Calu3 (cell line): ENCODE measurements around the gene CDK15. TPM values are rescaled to one million over a fixed set of nuclear protein-coding genes. Genes with fewer than 3 reads are reported as not detected.

ENCODE experiments used
- BruUV-seq: library from RNA; stranded (reverse); fragments of 400-500 nt; replicated peaks from 2 replicates; lab custom pipeline; 2021; lab: Mats Ljungman, UMichigan
- CTCF ChIA-PET: fragments of 300-600 bp; sonication (Branson Sonifier 250); formaldehyde crosslinking; loops from one replicate; lab custom pipeline; 2022; ENCODE audit warnings: antibody characterized with exemption; lab: Charles Lee
- DNase-seq: peaks from one replicate; pipeline ENCODE4 v3.0.0; 2022
- H3K27ac Mint-ChIP-seq: one replicate; pipeline ENCODE4 v1.8.0; 2022; ENCODE audit warnings: mixed read lengths; ENCODE audit not compliant: unreplicated experiment
- H3K27me3 Mint-ChIP-seq: one replicate; pipeline ENCODE4 v1.8.0; 2022; ENCODE audit warnings: mixed read lengths; ENCODE audit not compliant: unreplicated experiment
- H3K36me3 Mint-ChIP-seq: one replicate; pipeline ENCODE4 v1.8.0; 2022; ENCODE audit warnings: mild to moderate bottlenecking, moderate library complexity, mixed read lengths; ENCODE audit not compliant: insufficient read depth, unreplicated experiment
- H3K4me1 Mint-ChIP-seq: one replicate; pipeline ENCODE4 v1.8.0; 2022; ENCODE audit warnings: mild to moderate bottlenecking, low read depth, mixed read lengths; ENCODE audit not compliant: unreplicated experiment
- H3K4me3 Mint-ChIP-seq: one replicate; pipeline ENCODE4 v1.8.0; 2022; ENCODE audit warnings: mild to moderate bottlenecking, low read depth, moderate library complexity, mixed read lengths; ENCODE audit not compliant: unreplicated experiment
- H3K9me3 Mint-ChIP-seq: one replicate; pipeline ENCODE4 v1.8.0; 2022; ENCODE audit warnings: low read depth, mixed read lengths; ENCODE audit not compliant: unreplicated experiment
- intact Hi-C: fragments of 100-400 bp; cut with micrococcal nuclease; formaldehyde crosslinking; loops from one replicate; pipeline ENCODE4 v1.10.0; 2022; ENCODE audit not compliant: unreplicated experiment
- total RNA-seq: library from RNA; stranded (reverse); gene quantifications from 2 replicates; pipeline ENCODE4 v1.2.3, GENCODE V29; 2022
- TF ChIP-seq, protein P1 (sequence below): fragments of 200-600 bp; IDR thresholded peaks from one replicate; pipeline ENCODE4 v1.8.0; 2022; ENCODE audit warnings: antibody characterized with exemption; ENCODE audit not compliant: unreplicated experiment

Gene CDK15
- total RNA-seq, 1 experiment from 2014 or later, result not detected

- Mint-ChIP-seq H3K27ac (no peak overlapping the region), H3K27me3 (peaks cover 7% of the 10 kb centered on the region), H3K9me3 (peaks cover 3% of the 10 kb centered on the region), H3K4me1 (no peaks in the 10 kb centered on the region), H3K4me3 (no peak overlapping the region), H3K36me3 (no peaks in the 10 kb centered on the region)
- no TSS peak for BruUV-seq
- no peak for DNase-seq
- TF ChIP-seq, protein P1, sequence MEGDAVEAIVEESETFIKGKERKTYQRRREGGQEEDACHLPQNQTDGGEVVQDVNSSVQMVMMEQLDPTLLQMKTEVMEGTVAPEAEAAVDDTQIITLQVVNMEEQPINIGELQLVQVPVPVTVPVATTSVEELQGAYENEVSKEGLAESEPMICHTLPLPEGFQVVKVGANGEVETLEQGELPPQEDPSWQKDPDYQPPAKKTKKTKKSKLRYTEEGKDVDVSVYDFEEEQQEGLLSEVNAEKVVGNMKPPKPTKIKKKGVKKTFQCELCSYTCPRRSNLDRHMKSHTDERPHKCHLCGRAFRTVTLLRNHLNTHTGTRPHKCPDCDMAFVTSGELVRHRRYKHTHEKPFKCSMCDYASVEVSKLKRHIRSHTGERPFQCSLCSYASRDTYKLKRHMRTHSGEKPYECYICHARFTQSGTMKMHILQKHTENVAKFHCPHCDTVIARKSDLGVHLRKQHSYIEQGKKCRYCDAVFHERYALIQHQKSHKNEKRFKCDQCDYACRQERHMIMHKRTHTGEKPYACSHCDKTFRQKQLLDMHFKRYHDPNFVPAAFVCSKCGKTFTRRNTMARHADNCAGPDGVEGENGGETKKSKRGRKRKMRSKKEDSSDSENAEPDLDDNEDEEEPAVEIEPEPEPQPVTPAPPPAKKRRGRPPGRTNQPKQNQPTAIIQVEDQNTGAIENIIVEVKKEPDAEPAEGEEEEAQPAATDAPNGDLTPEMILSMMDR, result no peak
- intact Hi-C loops, result no loop called here
- CTCF ChIA-PET, result no interaction called here
Observed at GRCh38 chr2:201824212-201824611, 17.9 kb downstream of the CDK15 start.

- H3K36me3 Mint-ChIP-seq, result no peaks in the 10 kb centered on the region
- H3K27ac Mint-ChIP-seq, result no peak overlapping the region
- CTCF ChIA-PET, result no interaction called here
- no TSS peak for BruUV-seq
- DNase-seq, result no peak
- H3K4me1 Mint-ChIP-seq, result peaks cover 17% of the 10 kb centered on the region
- intact Hi-C loops, result no loop called here
- peaks cover 7% of the 10 kb centered on the region for H3K27me3 Mint-ChIP-seq
- no peak overlapping the region for H3K4me3 Mint-ChIP-seq
- TF ChIP-seq, protein P1, result no peak
- H3K9me3 Mint-ChIP-seq, result peaks cover 6% of the 10 kb centered on the region
Observed at GRCh38 chr2:201827621-201828020, 21.3 kb downstream of the CDK15 start.

DNA sequence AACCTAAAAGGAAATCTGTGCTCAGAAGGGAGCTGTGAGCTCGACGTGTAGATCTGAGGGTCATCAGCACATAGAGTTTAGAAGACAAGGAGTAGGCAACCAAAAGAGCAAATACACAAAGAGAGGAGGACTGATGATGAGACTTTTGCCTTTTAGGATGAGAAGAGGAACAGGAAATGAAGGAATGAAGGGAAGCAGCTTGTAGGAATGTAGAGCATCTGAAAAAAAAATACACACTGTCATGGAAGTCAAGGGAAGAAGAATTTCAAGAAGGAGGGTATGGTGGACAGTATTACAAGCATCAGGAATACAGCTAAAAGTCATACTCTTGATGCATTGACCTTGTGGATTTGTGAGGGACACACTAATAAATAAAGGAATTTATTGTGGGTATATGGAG lies 21.9 kb downstream of the CDK15 start:
- Mint-ChIP-seq H3K9me3 (peaks cover 6% of the 10 kb centered on the region), H3K27me3 (peaks cover 7% of the 10 kb centered on the region), H3K4me3 (no peak overlapping the region), H3K36me3 (no peaks in the 10 kb centered on the region), H3K27ac (no peak overlapping the region), H3K4me1 (peaks cover 17% of the 10 kb centered on the region)
- BruUV-seq, result no TSS peak
- intact Hi-C loops, result no loop called here
- TF ChIP-seq, protein P1, result no peak
- CTCF ChIA-PET, result interaction anchor here (0.8 kb wide), 1 partner anchor 30 kb away, joined by 3 read pairs; no protein-coding TSS in a partner anchor
- DNase-seq, result no peak

DNA sequence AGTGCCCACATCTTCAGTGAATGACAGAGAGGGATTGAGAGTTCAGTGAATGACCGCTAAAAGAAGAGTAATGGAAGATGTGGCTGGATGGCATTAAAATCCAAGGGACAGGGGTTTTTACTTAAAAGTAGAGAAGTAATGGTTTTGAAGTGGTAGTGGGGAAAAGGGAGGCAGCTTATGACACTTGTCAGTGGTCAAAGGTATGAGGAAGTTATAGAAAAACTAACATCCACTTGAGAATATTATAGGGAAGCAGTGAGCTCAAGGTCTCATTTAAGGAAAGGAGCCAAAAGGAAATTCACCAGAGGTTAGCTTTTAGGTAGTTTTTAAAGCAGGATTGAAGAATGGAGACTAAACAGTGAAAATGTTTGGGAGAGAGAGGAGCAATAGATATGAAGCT lies 24.3 kb downstream of the CDK15 start:
- intact Hi-C loops, result loop anchor here (5.0 kb wide), 1 partner anchor 33 kb away; no protein-coding TSS in a partner anchor
- DNase-seq, result no peak
- Mint-ChIP-seq H3K27ac (no peak overlapping the region), H3K27me3 (peaks cover 7% of the 10 kb centered on the region), H3K9me3 (peaks cover 3% of the 10 kb centered on the region), H3K4me3 (no peak overlapping the region), H3K36me3 (no peaks in the 10 kb centered on the region), H3K4me1 (peaks cover 17% of the 10 kb centered on the region)
- TF ChIP-seq, protein P1, result no peak
- no TSS peak for BruUV-seq
- CTCF ChIA-PET, result no interaction called here
